Activated naive CD4-positive, alpha-beta T cell treated with anti-CD3 and anti-CD28 coated beads, Interleukin-2, amount 50 U/mL, for 72 hours (primary cell): ENCODE measurements around the gene FAS. TPM values are rescaled to one million over a fixed set of nuclear protein-coding genes. Genes with fewer than 3 reads are reported as not detected.

Source experiments
- ATAC-seq, 2 donors: fragments of 150-1000 bp; cut with Tn5 transposase; 2 replicates each; pipeline ENCODE4 v1.10.0; 2021; ENCODE audit warnings: mild to moderate bottlenecking in 2 of 2, moderate library complexity in 2 of 2
- DNase-seq, 2 donors: peaks; one replicate each; pipeline ENCODE4 v3.0.0; 2021 to 2022; ENCODE audit warnings: low spot score in 2 of 2
- H3K27ac Mint-ChIP-seq, 2 donors: one replicate each; pipeline ENCODE4 v1.8.0; 2022; ENCODE audit warnings: mild to moderate bottlenecking in 2 of 2, mixed read lengths in 2 of 2
- H3K36me3 Mint-ChIP-seq, 2 donors: one replicate each; pipeline ENCODE4 v1.8.0; 2022; ENCODE audit warnings: mixed read lengths in 2 of 2
- H3K9me3 Mint-ChIP-seq, 2 donors: one replicate each; pipeline ENCODE4 v1.8.0; 2022; ENCODE audit warnings: mixed read lengths in 2 of 2
- total RNA-seq, 2 donors: library from RNA; stranded (reverse); gene quantifications; one replicate each; pipeline ENCODE4 v1.2.3, GENCODE V29; 2022

Gene FAS
- total RNA-seq, 2 donors from 2014 or later: 45.5 to 72.8 TPM

- Mint-ChIP-seq H3K36me3 (peaks cover 5 to 9% of the 10 kb centered on the region in 2 donors), H3K9me3 (peaks cover 4 to 5% of the 10 kb centered on the region in 2 donors), H3K27ac (no peak overlapping the region)
- no peak for DNase-seq
- no peak for ATAC-seq
These were observed 6.7 kb upstream of the FAS start for GRCh38 chr10:88983939-88984338.

- DNase-seq (no peak), ATAC-seq (peak; percentile 50 to 59)
- Mint-ChIP-seq H3K27ac (no peak overlapping the region), H3K9me3 (peaks cover 4 to 5% of the 10 kb centered on the region in 2 donors), H3K36me3 (peaks cover 5 to 9% of the 10 kb centered on the region in 2 donors)
These were observed 6.1 kb upstream of the FAS start for GRCh38 chr10:88984525-88984924.

GRCh38 chr10:88986549-88987242, 3.9 kb upstream of the FAS start:
- DNase-seq: no peak
- H3K36me3 Mint-ChIP-seq: peaks cover 11 to 16% of the 10 kb centered on the region in 2 donors
- peak overlapping the region in 1 of 2 donors; percentile 60 for H3K27ac Mint-ChIP-seq
- peaks cover 4 to 5% of the 10 kb centered on the region in 2 donors for H3K9me3 Mint-ChIP-seq
- ATAC-seq: no peak

GRCh38 chr10:88987243-88987725, 3.3 kb upstream of the FAS start:
- DNase-seq (peak in 1 of 2 donors; percentile 24), ATAC-seq (peak in 1 of 2 donors; percentile 29)
- no peak overlapping the region for H3K27ac Mint-ChIP-seq
- H3K9me3 Mint-ChIP-seq: peaks cover 4 to 5% of the 10 kb centered on the region in 2 donors
- peaks cover 16 to 22% of the 10 kb centered on the region in 2 donors for H3K36me3 Mint-ChIP-seq

- DNase-seq: no peak
- peaks cover 4 to 5% of the 10 kb centered on the region in 2 donors for H3K9me3 Mint-ChIP-seq
- no peak overlapping the region for H3K27ac Mint-ChIP-seq
- H3K36me3 Mint-ChIP-seq: peaks cover 21 to 28% of the 10 kb centered on the region in 2 donors
- no peak for ATAC-seq
These were observed 2.8 kb upstream of the FAS start for GRCh38 chr10:88987840-88988239.

- H3K27ac Mint-ChIP-seq: peak overlapping the region in 1 of 2 donors; percentile 99
- no peak for ATAC-seq
- peaks cover 23 to 29% of the 10 kb centered on the region in 2 donors for H3K36me3 Mint-ChIP-seq
- H3K9me3 Mint-ChIP-seq: peaks cover 4 to 5% of the 10 kb centered on the region in 2 donors
- DNase-seq: no peak
These were observed 1.2 kb upstream of the FAS start for GRCh38 chr10:88989423-88989822.

GRCh38 chr10:88989824-88990383, 694 bp upstream of the FAS start:
- ATAC-seq: peak in 1 of 2 donors; percentile 15
- Mint-ChIP-seq H3K36me3 (peaks cover 23 to 29% of the 10 kb centered on the region in 2 donors), H3K27ac (peak overlapping the region; percentile 95 to 99)

GRCh38 chr10:88991161-88991898, 732 bp downstream of the FAS start:
- DNase-seq: peak; percentile 79 to 85
- ATAC-seq: peak; percentile 65 to 82
- peaks cover 3% of the 10 kb centered on the region in 2 donors for H3K9me3 Mint-ChIP-seq
- peaks cover 21 to 32% of the 10 kb centered on the region in 2 donors for H3K36me3 Mint-ChIP-seq
- peak overlapping the region; percentile 98 to 99 for H3K27ac Mint-ChIP-seq

More at GRCh38 chr10:88989824-88990383, 694 bp upstream of the FAS start:
- no peak for DNase-seq
- peaks cover 4 to 5% of the 10 kb centered on the region in 2 donors for H3K9me3 Mint-ChIP-seq

GRCh38 chr10:88991899-88992320, 1.3 kb downstream of the FAS start:
- peak; percentile 2 for ATAC-seq
- Mint-ChIP-seq H3K36me3 (peaks cover 19 to 30% of the 10 kb centered on the region in 2 donors), H3K27ac (peak overlapping the region; percentile 98 to 99), H3K9me3 (no peaks in the 10 kb centered on the region)
- DNase-seq: no peak

GRCh38 chr10:88992921-88993524, 2.4 kb downstream of the FAS start:
- Mint-ChIP-seq H3K36me3 (peaks cover 19 to 26% of the 10 kb centered on the region in 2 donors), H3K27ac (peak overlapping the region; percentile 32 to 99), H3K9me3 (no peaks in the 10 kb centered on the region)
- ATAC-seq: no peak
- no peak for DNase-seq

- Mint-ChIP-seq H3K36me3 (peaks cover 19 to 25% of the 10 kb centered on the region in 2 donors), H3K9me3 (no peaks in the 10 kb centered on the region), H3K27ac (no peak overlapping the region)
- no peak for DNase-seq
- ATAC-seq: no peak
These were observed 3.4 kb downstream of the FAS start for GRCh38 chr10:88994019-88994418.

- ATAC-seq (no peak), DNase-seq (no peak)
- Mint-ChIP-seq H3K9me3 (no peaks in the 10 kb centered on the region), H3K27ac (peak overlapping the region; percentile 68 to 79), H3K36me3 (peaks cover 19 to 25% of the 10 kb centered on the region in 2 donors)
These were observed 4.7 kb downstream of the FAS start for GRCh38 chr10:88995156-88995876.

GRCh38 chr10:88996927-88997326, 6.3 kb downstream of the FAS start:
- no peaks in the 10 kb centered on the region for H3K9me3 Mint-ChIP-seq
- peak overlapping the region in 1 of 2 donors; percentile 22 for H3K27ac Mint-ChIP-seq
- peaks cover 10 to 16% of the 10 kb centered on the region in 2 donors for H3K36me3 Mint-ChIP-seq
- DNase-seq (no peak), ATAC-seq (no peak)

GRCh38 chr10:88999625-89000024, 9.0 kb downstream of the FAS start:
- no peak for ATAC-seq
- Mint-ChIP-seq H3K9me3 (no peaks in the 10 kb centered on the region), H3K27ac (no peak overlapping the region), H3K36me3 (peaks cover 8 to 25% of the 10 kb centered on the region in 2 donors)
- DNase-seq: no peak

- ATAC-seq (peak; percentile 76 to 85), DNase-seq (peak in 1 of 2 donors; percentile 42)
- no peaks in the 10 kb centered on the region for H3K9me3 Mint-ChIP-seq
- H3K36me3 Mint-ChIP-seq: peaks cover 8 to 23% of the 10 kb centered on the region in 2 donors
- H3K27ac Mint-ChIP-seq: peak overlapping the region; percentile 75 to 86
These were observed 10.6 kb downstream of the FAS start for GRCh38 chr10:89001024-89001728.
